H9 (cell line): ENCODE results near the gene TRIM9. TPM values are rescaled to one million over a fixed set of nuclear protein-coding genes. Genes with fewer than 3 reads are reported as not detected.

Experiments
- DNase-seq: peaks from one replicate; pipeline ENCODE4 v3.0.0-alpha.2; 2017
- H2AFZ ChIP-seq: one replicate; pipeline ENCODE4 v1.6.1; 2013; ENCODE audit warnings: mild to moderate bottlenecking, low read length, control low read depth, moderate library complexity
- H2AK5ac ChIP-seq: 2 replicates; pipeline ENCODE4 v1.6.1; 2013; ENCODE audit warnings: low read length, control low read depth, mixed read lengths; ENCODE audit not compliant: insufficient read length
- H2BK120ac ChIP-seq: one replicate; pipeline ENCODE4 v1.6.1; 2013; ENCODE audit warnings: low read depth, mild to moderate bottlenecking, low read length, control low read depth, inconsistent platforms; ENCODE audit not compliant: poor library complexity, severe bottlenecking
- H2BK12ac ChIP-seq: 2 replicates; pipeline ENCODE4 v1.6.1; 2013; ENCODE audit warnings: low read length, control low read depth, mixed read lengths, low read depth; ENCODE audit not compliant: insufficient read length
- H2BK15ac ChIP-seq: 2 replicates; pipeline ENCODE4 v1.6.1; 2013; ENCODE audit warnings: low read depth, low read length, control low read depth
- H2BK20ac ChIP-seq: one replicate; pipeline ENCODE4 v1.6.1; 2013; ENCODE audit warnings: low read depth, mild to moderate bottlenecking, low read length, control low read depth, inconsistent platforms; ENCODE audit not compliant: poor library complexity, severe bottlenecking
- H2BK5ac ChIP-seq: 2 replicates; pipeline ENCODE4 v1.6.1; 2013; ENCODE audit warnings: low read length, control low read depth, mixed read lengths; ENCODE audit not compliant: insufficient read length
- H3K14ac ChIP-seq: 2 replicates; pipeline ENCODE4 v1.6.1; 2013; ENCODE audit warnings: low read length, control low read depth; ENCODE audit not compliant: insufficient read depth
- H3K18ac ChIP-seq: 2 replicates; pipeline ENCODE4 v1.6.1; 2013; ENCODE audit warnings: low read depth, mild to moderate bottlenecking, mixed read lengths, low read length, control low read depth; ENCODE audit not compliant: insufficient read length
- H3K23ac ChIP-seq: 2 replicates; pipeline ENCODE4 v1.6.1; 2013; ENCODE audit warnings: low read length, control low read depth, mixed read lengths, low read depth; ENCODE audit not compliant: insufficient read length
- H3K23me2 ChIP-seq: 2 replicates; pipeline ENCODE4 v1.6.1; 2013; ENCODE audit warnings: low read depth, mild to moderate bottlenecking, mixed read lengths, low read length, control low read depth; ENCODE audit not compliant: insufficient read length, poor library complexity, severe bottlenecking
- H3K27ac ChIP-seq: 2 replicates; pipeline ENCODE4 v1.5.1; 2013; ENCODE audit warnings: low read length, control low read depth, mixed read lengths, low read depth; ENCODE audit not compliant: insufficient read length
- H3K27me3 ChIP-seq: 2 replicates; pipeline ENCODE4 v1.6.1; 2013; ENCODE audit warnings: low read length, control low read depth, inconsistent platforms; ENCODE audit not compliant: insufficient read depth
- H3K4ac ChIP-seq: 2 replicates; pipeline ENCODE4 v1.6.1; 2013; ENCODE audit warnings: low read depth, mild to moderate bottlenecking, control low read depth, inconsistent platforms, low read length, moderate library complexity
- H3K4me1 ChIP-seq: 2 replicates; pipeline ENCODE4 v1.6.1; 2013; ENCODE audit warnings: low read length, control low read depth, inconsistent platforms; ENCODE audit not compliant: insufficient read depth
- H3K4me2 ChIP-seq: 2 replicates; pipeline ENCODE4 v1.6.1; 2013; ENCODE audit warnings: low read length, control low read depth, mixed read lengths; ENCODE audit not compliant: insufficient read length, insufficient read depth
- H3K56ac ChIP-seq: 2 replicates; pipeline ENCODE4 v1.6.1; 2013; ENCODE audit warnings: low read depth, mild to moderate bottlenecking, mixed read lengths, low read length, control low read depth; ENCODE audit not compliant: insufficient read length
- H3K79me1 ChIP-seq: 2 replicates; pipeline ENCODE4 v1.6.1; 2013; ENCODE audit warnings: low read depth, mild to moderate bottlenecking, moderate library complexity, low read length, control low read depth, inconsistent platforms; ENCODE audit not compliant: insufficient read depth, poor library complexity, severe bottlenecking
- H3K79me2 ChIP-seq: 2 replicates; pipeline ENCODE4 v1.6.1; 2013; ENCODE audit warnings: low read length, control low read depth, inconsistent platforms; ENCODE audit not compliant: insufficient read depth
- H3K9ac ChIP-seq: 2 replicates; pipeline ENCODE4 v1.6.1; 2013; ENCODE audit warnings: low read length, control low read depth, mixed read lengths; ENCODE audit not compliant: insufficient read length; ENCODE audit errors: extremely low read depth
- H3K9me3 ChIP-seq: one replicate; pipeline ENCODE4 v1.6.1; 2013; ENCODE audit warnings: low read depth, low read length, inconsistent platforms; ENCODE audit not compliant: control insufficient read depth
- H3T11ph ChIP-seq: one replicate; pipeline ENCODE4 v1.6.1; 2013; ENCODE audit warnings: mild to moderate bottlenecking, low read length, control low read depth, inconsistent platforms
- H4K20me1 ChIP-seq: one replicate; pipeline ENCODE4 v1.6.1; 2013; ENCODE audit not compliant: control insufficient read depth, insufficient read length, insufficient read depth
- H4K5ac ChIP-seq: 2 replicates; pipeline ENCODE4 v1.6.1; 2013; ENCODE audit warnings: low read depth, mild to moderate bottlenecking, mixed read lengths, low read length, control low read depth; ENCODE audit not compliant: insufficient read length
- H4K8ac ChIP-seq: replicated peaks from 2 replicates; pipeline ENCODE4 v1.6.1; 2013; ENCODE audit warnings: low read length, control low read depth, mixed read lengths, low read depth; ENCODE audit not compliant: insufficient read length
- H4K91ac ChIP-seq: 2 replicates; pipeline ENCODE4 v1.6.1; 2013; ENCODE audit warnings: low read depth, mild to moderate bottlenecking, moderate library complexity, mixed read lengths, low read length, control low read depth; ENCODE audit not compliant: insufficient read length
- H3K27ac Mint-ChIP-seq, 3 experiments: 2 replicates in 2 of 3; 3 replicates in 1 of 3; pipeline ENCODE4 v1.8.0; 2020 to 2021; ENCODE audit warnings: mixed read lengths in 3 of 3, mild to moderate bottlenecking in 1 of 3, moderate library complexity in 1 of 3
- H3K27me3 Mint-ChIP-seq: 2 replicates; pipeline ENCODE4 v1.8.0; 2021; ENCODE audit warnings: low read depth, mild to moderate bottlenecking, moderate library complexity, mixed read lengths
- H3K36me3 Mint-ChIP-seq, 3 experiments: 2 replicates in 2 of 3; 3 replicates in 1 of 3; pipeline ENCODE4 v1.8.0; 2020 to 2021; ENCODE audit warnings: low read depth in 3 of 3, mixed read lengths in 3 of 3; ENCODE audit not compliant: insufficient read depth in 1 of 3
- H3K4me1 Mint-ChIP-seq, 2 experiments: 2 replicates each; pipeline ENCODE4 v1.8.0; 2020; ENCODE audit warnings: mixed read lengths in 2 of 2
- H3K4me3 Mint-ChIP-seq, 2 experiments: 2 replicates in 1 of 2; 3 replicates in 1 of 2; pipeline ENCODE4 v1.8.0; 2020 to 2021; ENCODE audit warnings: mild to moderate bottlenecking in 2 of 2, mixed read lengths in 2 of 2, moderate library complexity in 1 of 2
- H3K9me3 Mint-ChIP-seq, 2 experiments: 2 replicates in 1 of 2; 3 replicates in 1 of 2; pipeline ENCODE4 v1.8.0; 2020; ENCODE audit warnings: mild to moderate bottlenecking in 2 of 2, mixed read lengths in 2 of 2, moderate library complexity in 1 of 2
- WGBS: extraction: QIAGEN DNeasy Blood & Tissue Kit; methylation state at CpG from one replicate; pipeline ENCODE4 v1.1.7; 2013; ENCODE audit warnings: missing lambda C conversion rate, low lambda C conversion rate, mixed read lengths; ENCODE audit not compliant: insufficient read length; ENCODE audit errors: extremely low coverage; 5-methylcytosine and 5-hydroxymethylcytosine counted together
- total RNA-seq: library from RNA; stranded (reverse); gene quantifications from 2 replicates; pipeline ENCODE4 v1.2.1, GENCODE V29; 2021
- TF ChIP-seq, protein P1 (sequence below): fragments of 200-600 bp; sonication (generic); conservative IDR thresholded peaks from 3 replicates; pipeline ENCODE4 v1.8.0; 2021; ENCODE audit warnings: antibody characterized with exemption, mild to moderate bottlenecking

TRIM9 gene
- total RNA-seq, 1 experiment from 2014 or later, result 0.98 TPM

DNA sequence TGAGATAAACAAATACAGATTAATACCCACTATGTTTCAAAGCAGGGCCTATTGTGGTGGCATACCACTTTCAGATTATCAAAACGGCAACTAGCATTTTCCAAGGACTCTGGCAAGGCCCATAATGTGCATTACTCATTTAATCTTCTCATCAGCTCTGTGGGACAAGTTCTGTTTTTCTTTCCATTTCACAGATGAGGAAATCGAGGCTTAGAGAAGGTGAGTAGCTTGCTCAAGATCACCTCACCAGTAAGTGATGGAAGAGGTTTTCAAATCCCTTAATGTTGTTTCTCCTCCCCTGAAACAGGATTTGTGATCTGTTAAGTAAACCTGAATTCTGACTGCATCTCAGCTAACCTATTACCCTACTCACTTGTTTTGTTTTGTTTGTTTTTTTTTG lies 146.7 kb downstream of the TRIM9 start:
- Histone ChIP-seq H3K9me3 (no peaks in the 10 kb centered on the region), H2BK5ac (no peak overlapping the region), H3K18ac (no peak overlapping the region), H3K9ac (no peak overlapping the region), H3K79me2 (no peaks in the 10 kb centered on the region), H4K20me1 (no peaks in the 10 kb centered on the region), H3K27ac (no peak overlapping the region), H3K4ac (no peak overlapping the region), H4K91ac (no peak overlapping the region), H2AK5ac (no peak overlapping the region), H3T11ph (no peak overlapping the region), H3K23ac (no peak overlapping the region), H2AFZ (no peak overlapping the region), H2BK120ac (no peak overlapping the region), H3K79me1 (no peaks in the 10 kb centered on the region), H3K14ac (no peak overlapping the region), H3K4me1 (peaks cover 3% of the 10 kb centered on the region; the same call in 1 of the 2 replicates), H3K27me3 (no peaks in the 10 kb centered on the region), H2BK20ac (no peak overlapping the region), H2BK12ac (no peak overlapping the region), H4K8ac (no peak overlapping the region), H4K5ac (no peak overlapping the region), H3K56ac (no peak overlapping the region), H2BK15ac (no peak overlapping the region), H3K23me2 (peaks cover 14% of the 10 kb centered on the region), H3K4me2 (no peak overlapping the region)
- Mint-ChIP-seq H3K9me3 (peaks cover 3 to 5% of the 10 kb centered on the region in 2 experiments; a peak in 3 of 5 replicates), H3K4me3 (no peak overlapping the region), H3K36me3 (peaks cover 0 to 2% (median 0%) of the 10 kb centered on the region in 3 experiments; a peak in 2 of 7 replicates), H3K4me1 (peaks cover 11 to 14% of the 10 kb centered on the region in 2 experiments), H3K27ac (no peak overlapping the region), H3K27me3 (peaks cover 7% of the 10 kb centered on the region)
- no CpG with 5 or more reads among the region's 2 CpGs for WGBS
- TF ChIP-seq, protein P1, sequence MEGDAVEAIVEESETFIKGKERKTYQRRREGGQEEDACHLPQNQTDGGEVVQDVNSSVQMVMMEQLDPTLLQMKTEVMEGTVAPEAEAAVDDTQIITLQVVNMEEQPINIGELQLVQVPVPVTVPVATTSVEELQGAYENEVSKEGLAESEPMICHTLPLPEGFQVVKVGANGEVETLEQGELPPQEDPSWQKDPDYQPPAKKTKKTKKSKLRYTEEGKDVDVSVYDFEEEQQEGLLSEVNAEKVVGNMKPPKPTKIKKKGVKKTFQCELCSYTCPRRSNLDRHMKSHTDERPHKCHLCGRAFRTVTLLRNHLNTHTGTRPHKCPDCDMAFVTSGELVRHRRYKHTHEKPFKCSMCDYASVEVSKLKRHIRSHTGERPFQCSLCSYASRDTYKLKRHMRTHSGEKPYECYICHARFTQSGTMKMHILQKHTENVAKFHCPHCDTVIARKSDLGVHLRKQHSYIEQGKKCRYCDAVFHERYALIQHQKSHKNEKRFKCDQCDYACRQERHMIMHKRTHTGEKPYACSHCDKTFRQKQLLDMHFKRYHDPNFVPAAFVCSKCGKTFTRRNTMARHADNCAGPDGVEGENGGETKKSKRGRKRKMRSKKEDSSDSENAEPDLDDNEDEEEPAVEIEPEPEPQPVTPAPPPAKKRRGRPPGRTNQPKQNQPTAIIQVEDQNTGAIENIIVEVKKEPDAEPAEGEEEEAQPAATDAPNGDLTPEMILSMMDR, result no peak
- DNase-seq, result no peak
